Transverse colon (tissue), 3 donors: ENCODE measurements around the gene VWF.

ENCODE experiments used
- POLR2A ChIP-seq: fragments of 450-650 bp; IDR thresholded peaks from one replicate; pipeline ENCODE4 v1.6.1; 2016; ENCODE audit warnings: antibody characterized with exemption, mild to moderate bottlenecking, moderate library complexity
- TF ChIP-seq, protein P1 (sequence below), 5 experiments: fragments of 200-600 bp in 3 of 5; fragments of 450-650 bp in 2 of 5; sonication (generic) in 3 of 5; IDR thresholded peaks; 1 replicate in 2 of 5; 2 replicates in 3 of 5; pipeline ENCODE4 v1.5.1; 2016 to 2017; ENCODE audit warnings: antibody characterized with exemption in 5 of 5, inconsistent platforms in 3 of 5, mild to moderate bottlenecking in 2 of 5, moderate library complexity in 1 of 5

- TF ChIP-seq POLR2A: no peak
- TF ChIP-seq, protein P1, sequence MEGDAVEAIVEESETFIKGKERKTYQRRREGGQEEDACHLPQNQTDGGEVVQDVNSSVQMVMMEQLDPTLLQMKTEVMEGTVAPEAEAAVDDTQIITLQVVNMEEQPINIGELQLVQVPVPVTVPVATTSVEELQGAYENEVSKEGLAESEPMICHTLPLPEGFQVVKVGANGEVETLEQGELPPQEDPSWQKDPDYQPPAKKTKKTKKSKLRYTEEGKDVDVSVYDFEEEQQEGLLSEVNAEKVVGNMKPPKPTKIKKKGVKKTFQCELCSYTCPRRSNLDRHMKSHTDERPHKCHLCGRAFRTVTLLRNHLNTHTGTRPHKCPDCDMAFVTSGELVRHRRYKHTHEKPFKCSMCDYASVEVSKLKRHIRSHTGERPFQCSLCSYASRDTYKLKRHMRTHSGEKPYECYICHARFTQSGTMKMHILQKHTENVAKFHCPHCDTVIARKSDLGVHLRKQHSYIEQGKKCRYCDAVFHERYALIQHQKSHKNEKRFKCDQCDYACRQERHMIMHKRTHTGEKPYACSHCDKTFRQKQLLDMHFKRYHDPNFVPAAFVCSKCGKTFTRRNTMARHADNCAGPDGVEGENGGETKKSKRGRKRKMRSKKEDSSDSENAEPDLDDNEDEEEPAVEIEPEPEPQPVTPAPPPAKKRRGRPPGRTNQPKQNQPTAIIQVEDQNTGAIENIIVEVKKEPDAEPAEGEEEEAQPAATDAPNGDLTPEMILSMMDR (IDR thresholded peaks at IDR 0.05): no peak
Measured at GRCh38 chr12:5997260-5997659, 127.2 kb downstream of the VWF start.
